ENCODE measurements around the gene TRIM48.
"Not testable (repeated sequence)": the region's sequence is repeated elsewhere in the genome, so short reads cannot be mapped to it uniquely, and the experiment has no call there.

The TRIM48 gene

DNA sequence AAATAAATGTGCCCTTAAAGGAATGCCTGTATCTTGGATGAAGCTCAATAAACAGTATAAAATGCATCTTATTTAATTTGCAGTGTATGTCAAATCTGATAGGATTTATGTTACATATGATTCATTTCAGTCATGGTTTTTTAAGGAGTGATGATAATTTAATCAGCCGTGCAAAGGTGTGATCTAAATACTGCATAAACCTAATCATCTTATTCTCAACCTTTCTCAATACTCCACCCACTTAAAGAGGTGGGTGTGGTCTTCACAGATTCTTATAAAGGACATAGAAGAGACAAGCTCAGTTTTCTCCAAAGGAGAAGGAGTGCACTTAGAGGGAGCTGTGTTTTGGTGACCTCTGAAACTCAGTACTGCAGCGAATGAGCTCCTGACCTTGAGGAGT is at the start of gene TRIM48:
TSS of gene TRIM48 (plus strand) at position 301 of the 400 bp plus-strand sequence. CDS start 113 bp downstream, outside the sequence.
- DNase-seq = not testable (repeated sequence)

DNA sequence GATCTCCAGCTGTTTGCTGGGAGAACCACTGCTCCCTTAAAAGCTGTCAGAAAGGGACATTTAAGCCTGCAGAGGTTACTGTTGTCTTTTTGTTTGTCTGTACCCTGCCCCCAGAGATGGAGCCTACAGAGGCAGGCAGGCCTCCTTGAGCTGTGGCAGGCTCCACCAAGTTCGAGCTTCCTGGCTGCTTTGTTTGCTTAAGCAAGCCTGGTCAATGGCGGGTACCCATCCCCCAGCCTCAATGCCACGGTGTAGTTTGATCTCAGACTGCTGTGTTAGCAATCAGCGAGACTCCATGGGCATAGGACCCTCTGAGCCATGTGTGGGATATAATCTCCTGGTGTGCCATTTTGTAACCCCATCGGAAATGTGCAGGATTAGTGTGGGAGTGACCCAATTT is 23.6 kb upstream of the TRIM48 start:
- not testable (repeated sequence) for DNase-seq

- no peak for DNase-seq
These were observed 1.1 kb downstream of the TRIM48 start for GRCh38 chr11:55263081-55263480.
